Esophagus muscularis mucosa (tissue), 4 donors: ENCODE results near the gene ALDOB. TPM values are rescaled to one million over a fixed set of nuclear protein-coding genes. Genes with fewer than 3 reads are reported as not detected.

Experiments
- DNase-seq: peaks from one replicate; pipeline ENCODE4 v3.0.0-alpha.2; 2017; ENCODE audit errors: extremely low spot score
- H3K27ac ChIP-seq, 4 donors: fragments of 200-600 bp; sonication (generic); replicated peaks in 1 of 4; 1 replicate in 3 of 4; 2 replicates in 1 of 4; pipeline ENCODE4 v1.5.1; 2016 to 2019; ENCODE audit warnings: mild to moderate bottlenecking in 1 of 4
- H3K27me3 ChIP-seq, 4 donors: fragments of 200-600 bp; sonication (generic); one replicate each; pipeline versions ENCODE4 v1.5.1 to v1.6.0; 2016 to 2019
- H3K36me3 ChIP-seq, 4 donors: fragments of 200-600 bp; sonication (generic); one replicate each; pipeline ENCODE4 v1.5.1; 2016 to 2019
- H3K4me1 ChIP-seq, 4 donors: fragments of 200-600 bp; sonication (generic); one replicate each; pipeline ENCODE4 v1.5.1; 2016 to 2019
- H3K4me3 ChIP-seq, 4 donors: fragments of 200-600 bp; sonication (generic); 1 replicate in 2 of 4; 2 replicates in 2 of 4; pipeline ENCODE4 v1.5.1; 2016 to 2019; ENCODE audit warnings: mild to moderate bottlenecking in 4 of 4, moderate library complexity in 1 of 4
- H3K9me3 ChIP-seq, 4 donors: fragments of 200-600 bp; sonication (generic); 1 replicate in 3 of 4; 2 replicates in 1 of 4; pipeline ENCODE4 v1.5.1; 2016 to 2019
- CTCF ChIP-seq, 3 experiments: fragments of 200-600 bp in 2 of 3; fragments of 450-650 bp in 1 of 3; sonication (generic) in 2 of 3; IDR thresholded peaks; one replicate each; pipeline ENCODE4 v1.5.1; 2017 to 2019; ENCODE audit warnings: antibody characterized with exemption in 3 of 3, mild to moderate bottlenecking in 2 of 3, moderate library complexity in 1 of 3
- EP300 ChIP-seq: sonication (generic); formaldehyde crosslinking; IDR thresholded peaks from one replicate; pipeline ENCODE4 v1.6.1; 2017; ENCODE audit warnings: antibody characterized with exemption
- POLR2A ChIP-seq: fragments of 450-650 bp; IDR thresholded peaks from one replicate; pipeline ENCODE4 v1.6.1; 2017; ENCODE audit warnings: antibody characterized with exemption, moderate library complexity, mild to moderate bottlenecking, low read depth
- POLR2AphosphoS5 ChIP-seq, 2 donors: sonication (generic); formaldehyde crosslinking; IDR thresholded peaks; one replicate each; pipeline ENCODE4 v1.6.1; 2017; ENCODE audit warnings: antibody characterized with exemption in 2 of 2
- WGBS: methylation state at CpG from one replicate; pipeline ENCODE4 v1.1.5; 2018; 5-methylcytosine and 5-hydroxymethylcytosine counted together
- intact Hi-C: fragments of 100-400 bp; cut with DNase I; formaldehyde crosslinking; loops from one replicate; pipeline ENCODE4 v1.15.1; 2023
- total RNA-seq, 4 donors: library from RNA; depleted of rRNA; stranded (reverse); fragments of >200 nt; gene quantifications; one replicate each; pipeline versions ENCODE4 v1.1.0 to v1.2.1, GENCODE V29; 2016

ALDOB gene
- total RNA-seq, 4 donors from 2014 or later, result 0.23 to 0.33 TPM; not detected in 2

- no peak for TF ChIP-seq EP300
- TF ChIP-seq POLR2AphosphoS5 (IDR thresholded peaks at IDR 0.05), result no peak
- no peak for TF ChIP-seq POLR2A
- no peak for TF ChIP-seq CTCF (IDR thresholded peaks at IDR 0.05)
- Histone ChIP-seq H3K36me3 (peaks cover 0 to 3% (median under 1%) of the 10 kb centered on the region in 4 donors), H3K4me3 (no peak overlapping the region), H3K27ac (no peak overlapping the region), H3K9me3 (peaks cover 20 to 88% (median 78%) of the 10 kb centered on the region in 4 donors), H3K27me3 (no peaks in the 10 kb centered on the region), H3K4me1 (no peaks in the 10 kb centered on the region)
- intact Hi-C loops, result no loop called here
- no peak for DNase-seq
These were observed 20.7 kb downstream of the ALDOB start for GRCh38 chr9:101414839-101415238.

- WGBS, result 100% methylated on average over 4 of the region's 4 CpGs
- no peaks in the 10 kb centered on the region for H3K4me1 ChIP-seq
- no peak overlapping the region for H3K4me3 ChIP-seq
- no peak for DNase-seq
- H3K9me3 ChIP-seq, result peaks cover 44 to 100% (median 95%) of the 10 kb centered on the region in 4 donors
- TF ChIP-seq POLR2AphosphoS5 (IDR thresholded peaks at IDR 0.05) (no peak), POLR2A (no peak), EP300 (no peak), CTCF (IDR thresholded peaks at IDR 0.05) (no peak)
- H3K27me3 ChIP-seq, result no peaks in the 10 kb centered on the region
- no peak overlapping the region for H3K27ac ChIP-seq
- peaks cover 54 to 58% (median 56%) of the 10 kb centered on the region in 4 donors for H3K36me3 ChIP-seq
- intact Hi-C loops, result no loop called here
These were observed 26.5 kb downstream of the ALDOB start for GRCh38 chr9:101409079-101409477.

- no peak overlapping the region for H3K4me3 ChIP-seq
- intact Hi-C loops, result no loop called here
- DNase-seq, result no peak
- no peak for TF ChIP-seq POLR2A
- TF ChIP-seq CTCF (IDR thresholded peaks at IDR 0.05), result no peak
- no peak for TF ChIP-seq POLR2AphosphoS5 (IDR thresholded peaks at IDR 0.05)
- TF ChIP-seq EP300, result no peak
- peaks cover 44 to 100% (median 92%) of the 10 kb centered on the region in 4 donors for H3K9me3 ChIP-seq
- no peaks in the 10 kb centered on the region for H3K4me1 ChIP-seq
- 96% methylated on average over 5 of the region's 5 CpGs for WGBS
- no peaks in the 10 kb centered on the region for H3K27me3 ChIP-seq
- no peak overlapping the region for H3K27ac ChIP-seq
- H3K36me3 ChIP-seq, result peaks cover 59 to 64% (median 62%) of the 10 kb centered on the region in 4 donors
These were observed 27.0 kb downstream of the ALDOB start for GRCh38 chr9:101408374-101409078.

- no peak for DNase-seq
- peaks cover 13 to 59% (median 44%) of the 10 kb centered on the region in 4 donors for H3K9me3 ChIP-seq
These were observed 31.9 kb downstream of the ALDOB start for GRCh38 chr9:101403516-101404285.

More at GRCh38 chr9:101403516-101404285, 31.9 kb downstream of the ALDOB start:
- WGBS, result 94% methylated on average over 9 of the region's 9 CpGs
- Histone ChIP-seq H3K4me1 (peaks cover 20 to 30% (median 24%) of the 10 kb centered on the region in 4 donors), H3K36me3 (peaks cover 81 to 88% (median 84%) of the 10 kb centered on the region in 4 donors), H3K4me3 (no peak overlapping the region), H3K27me3 (no peaks in the 10 kb centered on the region), H3K27ac (no peak overlapping the region)
- intact Hi-C loops, result no loop called here
- TF ChIP-seq POLR2A (no peak), CTCF (IDR thresholded peaks at IDR 0.05) (no peak), EP300 (no peak), POLR2AphosphoS5 (IDR thresholded peaks at IDR 0.05) (no peak)
